WI38 (cell line): ENCODE data around the gene FBXO24.
"Not testable (repeated sequence)": the region's sequence is repeated elsewhere in the genome, so short reads cannot be mapped to it uniquely, and the experiment has no call there.

Source experiments
- H3K4me3 ChIP-seq: 2 replicates; pipeline ENCODE4 v1.5.1; 2011; ENCODE audit warnings: low read depth, mild to moderate bottlenecking, control low read depth, low read length
- CTCF ChIP-seq: IDR thresholded peaks from 2 replicates; pipeline ENCODE4 v1.5.1; 2012; ENCODE audit warnings: low read depth, mild to moderate bottlenecking, control low read depth, low read length

FBXO24 gene

GRCh38 chr7:100544386-100544785, 41.7 kb upstream of the FBXO24 start:
- TF ChIP-seq CTCF = no peak
- no peak overlapping the region for H3K4me3 ChIP-seq

GRCh38 chr7:100544967-100545359, 41.2 kb upstream of the FBXO24 start:
- no peak overlapping the region for H3K4me3 ChIP-seq
- TF ChIP-seq CTCF = no peak

GRCh38 chr7:100545360-100546128, 40.6 kb upstream of the FBXO24 start:
- TF ChIP-seq CTCF = no peak
- H3K4me3 ChIP-seq = 0 out of 2 replicates have a peak overlapping the region, but pooled peaks have one; percentile 13

- TF ChIP-seq CTCF = no peak
- 0 out of 2 replicates have a peak overlapping the region, but pooled peaks have one; percentile 13 for H3K4me3 ChIP-seq
Observed at GRCh38 chr7:100546129-100546925, 39.8 kb upstream of the FBXO24 start.

GRCh38 chr7:100546926-100547800, 39.0 kb upstream of the FBXO24 start:
- no peak overlapping the region for H3K4me3 ChIP-seq

GRCh38 chr7:100547872-100548271, 38.3 kb upstream of the FBXO24 start:
- TF ChIP-seq CTCF = no peak
- H3K4me3 ChIP-seq = no peak overlapping the region

More at GRCh38 chr7:100546926-100547800, 39.0 kb upstream of the FBXO24 start:
- no peak for TF ChIP-seq CTCF

- H3K4me3 ChIP-seq = not testable (repeated sequence)
Observed at GRCh38 chr7:100548446-100548845, 37.7 kb upstream of the FBXO24 start.
